ENCODE results near the gene GFRA1.

The GFRA1 gene

GRCh38 chr10:116270771-116271592 lies 2.0 kb downstream of the GFRA1 start:
- no peak for DNase-seq (ENCODE audit: low read depth)

- DNase-seq (ENCODE audit: low read depth) = no peak
Observed at GRCh38 chr10:116270126-116270770, 2.8 kb downstream of the GFRA1 start.

- no peak for DNase-seq (ENCODE audit: low read depth)
Observed at GRCh38 chr10:116269619-116270018, 3.4 kb downstream of the GFRA1 start.

- DNase-seq (ENCODE audit: low read depth) = no peak
Observed at GRCh38 chr10:116268976-116269375, 4.0 kb downstream of the GFRA1 start.

GRCh38 chr10:116265686-116266085 lies 7.3 kb downstream of the GFRA1 start:
- DNase-seq (ENCODE audit: low read depth) = no peak

- no peak for DNase-seq (ENCODE audit: low read depth)
Observed at GRCh38 chr10:116263870-116264655, 8.9 kb downstream of the GFRA1 start.

GRCh38 chr10:116262678-116263077 lies 10.3 kb downstream of the GFRA1 start:
- no peak for DNase-seq (ENCODE audit: low read depth)

- no peak for DNase-seq (ENCODE audit: low read depth)
Observed at GRCh38 chr10:116260599-116260998, 12.4 kb downstream of the GFRA1 start.

- DNase-seq (ENCODE audit: low read depth) = no peak
Observed at GRCh38 chr10:116259638-116260037, 13.4 kb downstream of the GFRA1 start.

GRCh38 chr10:116257785-116258184 lies 15.2 kb downstream of the GFRA1 start:
- DNase-seq (ENCODE audit: low read depth) = no peak

GRCh38 chr10:116256752-116257259 lies 16.2 kb downstream of the GFRA1 start:
- no peak for DNase-seq (ENCODE audit: low read depth)

GRCh38 chr10:116255886-116256751 lies 16.9 kb downstream of the GFRA1 start:
- no peak for DNase-seq (ENCODE audit: low read depth)

GRCh38 chr10:116254422-116255155 lies 18.4 kb downstream of the GFRA1 start:
- DNase-seq (ENCODE audit: low read depth) = no peak

GRCh38 chr10:116253716-116254115 lies 19.3 kb downstream of the GFRA1 start:
- DNase-seq (ENCODE audit: low read depth) = no peak

GRCh38 chr10:116251602-116252395 lies 21.2 kb downstream of the GFRA1 start:
- DNase-seq (ENCODE audit: low read depth) = no peak

GRCh38 chr10:116247691-116248090 lies 25.3 kb downstream of the GFRA1 start:
- no peak for DNase-seq (ENCODE audit: low read depth)

GRCh38 chr10:116246263-116246662 lies 26.7 kb downstream of the GFRA1 start:
- no peak for DNase-seq (ENCODE audit: low read depth)

- no peak for DNase-seq (ENCODE audit: low read depth)
Observed at GRCh38 chr10:116245156-116245555, 27.9 kb downstream of the GFRA1 start.

GRCh38 chr10:116241642-116242410 lies 31.2 kb downstream of the GFRA1 start:
- DNase-seq (ENCODE audit: low read depth) = no peak
